ENCODE measurements around the gene LPAR1. TPM values are rescaled to one million over a fixed set of nuclear protein-coding genes. Genes with fewer than 3 reads are reported as not detected.

Gene LPAR1
- total RNA-seq, 1 experiment from 2014 or later = 11.5 TPM

- DNase-seq (ENCODE audit: low spot score) = no peak
These were observed 38.1 kb downstream of the LPAR1 start for GRCh38 chr9:111000202-111000601.

- DNase-seq (ENCODE audit: low spot score) = no peak
These were observed 38.9 kb downstream of the LPAR1 start for GRCh38 chr9:110999379-110999778.

GRCh38 chr9:110997847-110998246 lies 40.4 kb downstream of the LPAR1 start:
- no peak for DNase-seq (ENCODE audit: low spot score)

GRCh38 chr9:110996436-110997220 lies 41.6 kb downstream of the LPAR1 start:
- DNase-seq (ENCODE audit: low spot score) = peak; percentile 45

- peak; percentile 23 for DNase-seq (ENCODE audit: low spot score)
These were observed 42.6 kb downstream of the LPAR1 start for GRCh38 chr9:110995420-110996340.

- DNase-seq (ENCODE audit: low spot score) = peak; percentile 64
These were observed 43.5 kb downstream of the LPAR1 start for GRCh38 chr9:110994771-110995241.

- no peak for DNase-seq (ENCODE audit: low spot score)
These were observed 47.8 kb downstream of the LPAR1 start for GRCh38 chr9:110990481-110990880.

GRCh38 chr9:110986529-110986928 lies 51.7 kb downstream of the LPAR1 start:
- DNase-seq (ENCODE audit: low spot score) = no peak

GRCh38 chr9:110984890-110985437 lies 53.3 kb downstream of the LPAR1 start:
- DNase-seq (ENCODE audit: low spot score) = no peak

GRCh38 chr9:110980261-110980660 lies 58.0 kb downstream of the LPAR1 start:
- no peak for DNase-seq (ENCODE audit: low spot score)

- DNase-seq (ENCODE audit: low spot score) = no peak
These were observed 58.6 kb downstream of the LPAR1 start for GRCh38 chr9:110979636-110980035.

GRCh38 chr9:110978516-110978915 lies 59.8 kb downstream of the LPAR1 start:
- no peak for DNase-seq (ENCODE audit: low spot score)

GRCh38 chr9:110977259-110977709 lies 61.0 kb downstream of the LPAR1 start:
- DNase-seq (ENCODE audit: low spot score) = peak; percentile 43

- DNase-seq (ENCODE audit: low spot score) = no peak
These were observed 62.3 kb downstream of the LPAR1 start for GRCh38 chr9:110975969-110976368.

GRCh38 chr9:110975278-110975677 lies 63.0 kb downstream of the LPAR1 start:
- no peak for DNase-seq (ENCODE audit: low spot score)

- no peak for DNase-seq (ENCODE audit: low spot score)
These were observed 66.6 kb downstream of the LPAR1 start for GRCh38 chr9:110971705-110972104.

GRCh38 chr9:110971234-110971633 lies 67.0 kb downstream of the LPAR1 start:
- no peak for DNase-seq (ENCODE audit: low spot score)

GRCh38 chr9:110969971-110970386 lies 68.3 kb downstream of the LPAR1 start:
- peak; percentile 43 for DNase-seq (ENCODE audit: low spot score)

- DNase-seq (ENCODE audit: low spot score) = no peak
These were observed 70.2 kb downstream of the LPAR1 start for GRCh38 chr9:110968096-110968495.

- DNase-seq (ENCODE audit: low spot score) = no peak
These were observed 71.1 kb downstream of the LPAR1 start for GRCh38 chr9:110967196-110967595.

GRCh38 chr9:110960288-110960687 lies 78.0 kb downstream of the LPAR1 start:
- no peak for DNase-seq (ENCODE audit: low spot score)

GRCh38 chr9:110958847-110959246 lies 79.4 kb downstream of the LPAR1 start:
- DNase-seq (ENCODE audit: low spot score) = no peak
